Measurements from ENCODE around the gene C2CD2. TPM values are rescaled to one million over a fixed set of nuclear protein-coding genes. Genes with fewer than 3 reads are reported as not detected.

Gene C2CD2
- total and polyA plus RNA-seq, 2 experiments from 2014 or later: 6.4 to 13.9 TPM

DNA sequence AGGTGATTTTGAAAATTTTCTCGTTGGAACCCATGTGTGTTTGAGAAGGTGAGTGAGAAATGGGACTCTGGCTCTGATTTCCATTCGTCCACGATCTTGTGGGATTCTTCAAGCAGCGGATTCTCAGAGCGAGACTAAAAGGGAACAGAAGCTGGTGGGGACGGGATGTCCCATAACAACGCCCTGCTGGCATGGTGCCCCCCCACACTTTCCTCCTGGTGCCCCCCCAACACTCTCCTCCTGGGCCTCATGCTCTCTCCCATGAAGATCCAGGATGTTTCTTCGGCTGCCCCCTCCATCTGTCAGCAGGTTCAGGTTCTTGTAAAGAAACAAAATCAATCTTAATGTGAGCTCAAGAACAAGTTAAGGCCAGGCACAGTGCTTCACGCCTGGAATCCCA is 103.7 kb downstream of the C2CD2 start:
- Histone ChIP-seq H3K36me3 (replicated peaks; ENCODE audit: insufficient read depth, low read depth) (no peaks in the 10 kb centered on the region), H3K4me1 (ENCODE audit: insufficient read depth) (no peaks in the 10 kb centered on the region)
- 94% methylated on average over 9 of the region's 9 CpGs for WGBS (ENCODE audit: low lambda C conversion rate, missing lambda C conversion rate)

DNA sequence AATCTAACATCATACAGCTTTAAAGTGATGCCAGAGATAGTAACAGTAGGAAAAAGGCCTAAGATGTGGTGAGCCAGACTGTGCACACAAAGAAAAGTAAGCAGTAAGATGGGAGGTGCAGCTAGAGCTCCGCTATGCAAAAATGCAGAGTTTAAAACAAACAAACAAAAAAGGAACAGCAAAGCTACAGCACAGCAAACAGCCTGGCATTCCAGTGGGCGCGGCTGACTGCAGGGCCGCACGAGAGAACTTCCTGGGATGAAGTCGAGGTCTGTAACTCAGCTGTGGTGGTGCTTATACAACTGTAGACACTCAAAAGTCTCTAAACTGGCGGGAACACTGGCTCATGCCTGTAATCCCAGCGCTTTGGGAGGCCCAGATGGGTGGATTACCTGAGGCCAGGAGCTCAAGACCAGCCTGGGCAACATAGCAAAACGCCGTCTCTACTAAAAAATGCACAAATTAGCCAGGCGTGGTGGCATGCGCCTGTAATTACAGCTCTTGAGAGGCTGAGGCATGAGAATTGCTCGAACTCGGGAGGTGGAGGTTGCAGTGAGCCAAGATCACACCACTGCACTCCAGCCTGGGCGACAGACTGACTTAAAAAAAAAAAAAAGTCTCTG is 104.7 kb downstream of the C2CD2 start:
- no peak for TF ChIP-seq EZH2 (IDR thresholded peaks at IDR 0.05; ENCODE audit: borderline replicate concordance)
- TF ChIP-seq, protein P1, sequence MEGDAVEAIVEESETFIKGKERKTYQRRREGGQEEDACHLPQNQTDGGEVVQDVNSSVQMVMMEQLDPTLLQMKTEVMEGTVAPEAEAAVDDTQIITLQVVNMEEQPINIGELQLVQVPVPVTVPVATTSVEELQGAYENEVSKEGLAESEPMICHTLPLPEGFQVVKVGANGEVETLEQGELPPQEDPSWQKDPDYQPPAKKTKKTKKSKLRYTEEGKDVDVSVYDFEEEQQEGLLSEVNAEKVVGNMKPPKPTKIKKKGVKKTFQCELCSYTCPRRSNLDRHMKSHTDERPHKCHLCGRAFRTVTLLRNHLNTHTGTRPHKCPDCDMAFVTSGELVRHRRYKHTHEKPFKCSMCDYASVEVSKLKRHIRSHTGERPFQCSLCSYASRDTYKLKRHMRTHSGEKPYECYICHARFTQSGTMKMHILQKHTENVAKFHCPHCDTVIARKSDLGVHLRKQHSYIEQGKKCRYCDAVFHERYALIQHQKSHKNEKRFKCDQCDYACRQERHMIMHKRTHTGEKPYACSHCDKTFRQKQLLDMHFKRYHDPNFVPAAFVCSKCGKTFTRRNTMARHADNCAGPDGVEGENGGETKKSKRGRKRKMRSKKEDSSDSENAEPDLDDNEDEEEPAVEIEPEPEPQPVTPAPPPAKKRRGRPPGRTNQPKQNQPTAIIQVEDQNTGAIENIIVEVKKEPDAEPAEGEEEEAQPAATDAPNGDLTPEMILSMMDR (IDR thresholded peaks at IDR 0.05; ENCODE audit: poor library complexity): no peak
- no peak for TF ChIP-seq EZH2phosphoT487 (IDR thresholded peaks at IDR 0.05; ENCODE audit: low read depth, severe bottlenecking, unreplicated experiment)
- H2AFZ ChIP-seq: no peak overlapping the region
- H3K27ac ChIP-seq: no peak overlapping the region
- H3K9me2 ChIP-seq (replicated peaks; ENCODE audit: insufficient read depth): no peaks in the 10 kb centered on the region
- no peaks in the 10 kb centered on the region for H3K4me1 ChIP-seq (ENCODE audit: insufficient read depth)
- DNase-seq (ENCODE audit: low spot score): no peak
- no peaks in the 10 kb centered on the region for H3K36me3 ChIP-seq (replicated peaks; ENCODE audit: insufficient read depth, low read depth)
- no peaks in the 10 kb centered on the region for H3K9me3 ChIP-seq (ENCODE audit: low read depth)
- H4K20me1 ChIP-seq (ENCODE audit: insufficient read depth, poor library complexity, severe bottlenecking): no peaks in the 10 kb centered on the region
- WGBS (ENCODE audit: low lambda C conversion rate, missing lambda C conversion rate): 83% methylated on average over 15 of the region's 15 CpGs
- no peak overlapping the region for H3K4me3 ChIP-seq
- no peak overlapping the region for H3K4me2 ChIP-seq
- no peaks in the 10 kb centered on the region for H3K27me3 ChIP-seq
- no peaks in the 10 kb centered on the region for H3K79me2 ChIP-seq

More for the DNA sequence above, 103.7 kb downstream of the C2CD2 start:
- H3K4me2 ChIP-seq: no peak overlapping the region
- H4K20me1 ChIP-seq (ENCODE audit: insufficient read depth, poor library complexity, severe bottlenecking): no peaks in the 10 kb centered on the region
- H3K27ac ChIP-seq: no peak overlapping the region
- no peak for TF ChIP-seq EZH2phosphoT487 (IDR thresholded peaks at IDR 0.05; ENCODE audit: low read depth, severe bottlenecking, unreplicated experiment)
- TF ChIP-seq, protein P1 (IDR thresholded peaks at IDR 0.05; ENCODE audit: poor library complexity): no peak
- no peak for TF ChIP-seq EZH2 (IDR thresholded peaks at IDR 0.05; ENCODE audit: borderline replicate concordance)
- H3K9me2 ChIP-seq (replicated peaks; ENCODE audit: insufficient read depth): no peaks in the 10 kb centered on the region
- no peaks in the 10 kb centered on the region for H3K27me3 ChIP-seq
- DNase-seq (ENCODE audit: low spot score): no peak
- no peaks in the 10 kb centered on the region for H3K9me3 ChIP-seq (ENCODE audit: low read depth)
- H3K79me2 ChIP-seq: no peaks in the 10 kb centered on the region
- H2AFZ ChIP-seq: no peak overlapping the region
- no peak overlapping the region for H3K4me3 ChIP-seq

DNA sequence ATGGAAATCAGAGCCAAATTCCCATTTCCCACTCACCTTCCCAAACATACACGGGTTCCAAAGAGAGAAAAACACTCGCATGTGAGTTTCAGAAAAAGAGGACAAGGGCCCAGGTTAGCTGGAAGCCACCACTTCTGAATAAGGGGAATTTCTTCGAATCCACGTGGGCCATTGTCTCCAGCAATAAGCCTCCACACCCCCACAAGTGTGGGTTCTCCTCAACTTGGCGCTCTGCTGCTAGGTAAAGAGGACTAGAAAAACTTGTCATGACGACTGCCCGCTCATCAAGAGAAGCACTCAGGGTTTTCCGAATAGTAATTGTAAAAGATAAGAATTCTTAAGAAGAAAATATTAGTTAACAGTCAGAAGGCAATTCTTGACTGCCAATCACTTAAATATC is 105.3 kb downstream of the C2CD2 start:
- H3K36me3 ChIP-seq (replicated peaks; ENCODE audit: insufficient read depth, low read depth): no peaks in the 10 kb centered on the region
- WGBS (ENCODE audit: low lambda C conversion rate, missing lambda C conversion rate): 87% methylated on average over 8 of the region's 8 CpGs

More for the DNA sequence above, 105.3 kb downstream of the C2CD2 start:
- H3K27me3 ChIP-seq: no peaks in the 10 kb centered on the region
- no peak for DNase-seq (ENCODE audit: low spot score)
- H3K79me2 ChIP-seq: no peaks in the 10 kb centered on the region
- no peak overlapping the region for H3K4me3 ChIP-seq
- no peak overlapping the region for H3K27ac ChIP-seq
- H3K4me2 ChIP-seq: no peak overlapping the region
- H3K9me2 ChIP-seq (replicated peaks; ENCODE audit: insufficient read depth): no peaks in the 10 kb centered on the region
- TF ChIP-seq EZH2 (IDR thresholded peaks at IDR 0.05; ENCODE audit: borderline replicate concordance) (no peak), EZH2phosphoT487 (IDR thresholded peaks at IDR 0.05; ENCODE audit: low read depth, severe bottlenecking, unreplicated experiment) (no peak)
- TF ChIP-seq, protein P1 (IDR thresholded peaks at IDR 0.05; ENCODE audit: poor library complexity): no peak
- H4K20me1 ChIP-seq (ENCODE audit: insufficient read depth, poor library complexity, severe bottlenecking): no peaks in the 10 kb centered on the region
- H2AFZ ChIP-seq: no peak overlapping the region
- no peaks in the 10 kb centered on the region for H3K9me3 ChIP-seq (ENCODE audit: low read depth)
- H3K4me1 ChIP-seq (ENCODE audit: insufficient read depth): no peaks in the 10 kb centered on the region
